ENCODE results near the gene HOXA13. TPM values are rescaled to one million over a fixed set of nuclear protein-coding genes. Genes with fewer than 3 reads are reported as not detected.

The HOXA13 gene
- total RNA-seq, 1 experiment from 2014 or later, result 2.0 TPM

DNA sequence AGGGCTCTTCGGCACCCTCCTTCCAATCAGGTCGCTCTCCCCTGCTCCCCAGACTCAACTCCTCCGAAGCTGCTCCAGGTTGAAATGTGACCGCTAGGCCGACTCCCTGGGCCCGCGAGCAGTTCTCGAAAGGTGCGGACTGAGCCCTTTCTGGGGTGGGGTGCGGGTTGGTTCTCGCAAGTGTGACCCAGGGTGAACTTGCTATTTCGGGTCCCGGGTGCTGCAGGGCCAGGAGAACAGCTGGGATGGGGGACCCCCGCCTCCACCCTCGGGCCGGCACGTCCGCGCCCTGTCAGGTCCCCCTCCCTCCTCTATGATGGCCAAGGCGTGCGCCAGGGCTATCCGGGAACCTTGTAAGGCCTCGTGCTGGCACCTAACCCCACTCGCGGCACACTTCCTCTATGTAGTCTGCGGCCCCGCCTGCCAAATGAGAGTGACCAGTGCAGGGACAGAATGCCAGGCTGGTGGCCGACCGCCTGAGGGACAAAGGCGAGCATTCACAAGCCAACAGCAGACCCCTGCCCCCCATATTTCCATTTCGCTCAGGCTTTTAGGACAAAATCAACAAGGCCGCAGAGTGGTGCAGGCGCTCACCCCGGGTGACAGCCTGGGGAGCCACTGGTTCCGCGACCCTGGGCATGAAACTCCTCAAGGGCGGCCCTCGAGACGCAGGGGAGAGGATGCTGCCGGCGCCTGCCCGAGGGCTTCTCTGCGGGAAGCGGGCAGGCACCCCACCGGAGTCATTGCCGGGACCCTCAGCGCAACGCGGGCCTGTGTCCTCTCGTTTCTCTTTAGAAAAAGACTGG, 13.7 kb upstream of the HOXA13 start:
- in situ Hi-C loops (cut with HindIII; ENCODE audit: low pct_unique_long_range_greater_than_20kb, low sequenced_read_pairs), result loop anchor here (25.0 kb wide), 1 partner anchor 374 kb away; no protein-coding TSS in a partner anchor
- no peak for DNase-seq (ENCODE audit: low read depth, low spot score)

- in situ Hi-C loops (cut with HindIII; ENCODE audit: low pct_unique_long_range_greater_than_20kb, low sequenced_read_pairs), result loop anchor here (25.0 kb wide), 1 partner anchor 375 kb away; no protein-coding TSS in a partner anchor
Measured at GRCh38 chr7:27212497-27213432, 12.9 kb upstream of the HOXA13 start.

DNA sequence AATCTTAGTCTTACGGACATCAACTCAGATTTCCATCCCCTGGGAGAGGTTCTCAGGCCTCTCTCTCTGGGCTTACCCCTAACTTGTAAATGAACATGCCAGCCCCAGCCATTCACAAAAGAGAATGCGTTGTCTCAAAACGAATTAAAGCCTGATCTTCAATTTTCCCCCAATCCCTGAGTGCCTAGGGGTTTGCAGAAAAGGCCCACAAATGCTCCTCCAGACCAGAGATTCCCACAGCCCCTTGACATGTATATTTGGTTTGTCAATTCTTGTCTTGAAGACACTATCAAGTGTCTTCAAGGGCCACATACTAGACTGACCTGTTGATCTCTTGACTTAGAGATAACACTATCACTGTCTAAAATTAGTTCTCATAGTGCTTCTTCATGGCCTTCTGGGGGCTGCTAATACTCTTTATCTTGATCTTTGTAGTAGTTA, 11.9 kb upstream of the HOXA13 start:
- in situ Hi-C loops (cut with HindIII; ENCODE audit: low pct_unique_long_range_greater_than_20kb, low sequenced_read_pairs), result loop anchor here (25.0 kb wide), 1 partner anchor 376 kb away; no protein-coding TSS in a partner anchor
- DNase-seq (ENCODE audit: low read depth, low spot score), result no peak

More at GRCh38 chr7:27212497-27213432, 12.9 kb upstream of the HOXA13 start:
- no peak for DNase-seq (ENCODE audit: low read depth, low spot score)

DNA sequence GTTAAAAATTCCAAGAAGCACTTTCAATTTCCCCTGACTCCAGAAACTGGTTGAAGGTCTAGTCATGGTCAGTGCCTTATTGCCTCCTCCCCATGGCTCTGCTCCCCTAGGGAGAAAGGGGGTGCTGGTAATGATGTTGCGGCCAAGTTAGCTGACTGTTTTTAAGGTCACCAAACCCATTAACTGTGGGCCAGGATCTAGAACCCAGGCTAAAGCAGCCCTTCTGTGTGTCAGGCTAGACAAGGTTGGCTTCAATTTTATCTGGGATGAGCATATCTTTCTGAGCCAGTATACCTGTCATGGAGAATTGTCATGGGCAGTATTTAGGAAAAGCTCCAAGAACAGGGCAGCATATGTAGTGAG, 11.2 kb upstream of the HOXA13 start:
- in situ Hi-C loops (cut with HindIII; ENCODE audit: low pct_unique_long_range_greater_than_20kb, low sequenced_read_pairs), result loop anchor here (25.0 kb wide), 1 partner anchor 376 kb away; no protein-coding TSS in a partner anchor

GRCh38 chr7:27210441-27211083, 10.7 kb upstream of the HOXA13 start:
- peak; percentile 73 for DNase-seq (ENCODE audit: low read depth, low spot score)
- in situ Hi-C loops (cut with HindIII; ENCODE audit: low pct_unique_long_range_greater_than_20kb, low sequenced_read_pairs), result loop anchor here (25.0 kb wide), 1 partner anchor 377 kb away; no protein-coding TSS in a partner anchor

More for the DNA sequence above, 11.2 kb upstream of the HOXA13 start:
- DNase-seq (ENCODE audit: low read depth, low spot score), result no peak

DNA sequence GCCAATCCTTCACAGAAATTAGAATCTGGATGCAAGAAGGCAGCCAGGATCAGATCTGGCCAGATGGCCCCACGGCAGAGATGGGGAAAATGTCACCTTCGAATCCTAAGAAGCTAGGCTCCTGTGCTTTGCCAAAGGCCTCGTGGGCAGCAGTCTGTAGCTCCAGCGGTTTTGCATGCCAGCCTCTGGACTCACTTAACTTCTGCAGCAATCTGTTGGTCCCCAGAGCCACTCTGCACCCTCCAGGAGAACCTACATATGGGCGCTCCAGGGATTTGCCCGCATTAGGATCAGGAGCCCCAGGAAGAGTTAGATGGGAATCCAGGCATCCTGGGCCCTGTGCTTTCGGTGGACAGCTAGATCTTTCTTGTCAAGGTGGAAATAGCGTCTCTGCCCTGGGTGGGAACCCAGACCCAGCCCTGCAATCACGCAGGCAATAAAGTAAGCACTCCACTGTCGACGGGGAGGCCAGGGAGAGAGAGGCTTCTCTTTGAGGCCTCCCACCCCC, 10.1 kb upstream of the HOXA13 start:
- DNase-seq (ENCODE audit: low read depth, low spot score), result no peak
- in situ Hi-C loops (cut with HindIII; ENCODE audit: low pct_unique_long_range_greater_than_20kb, low sequenced_read_pairs), result loop anchor here (25.0 kb wide), 1 partner anchor 377 kb away; no protein-coding TSS in a partner anchor

- in situ Hi-C loops (cut with HindIII; ENCODE audit: low pct_unique_long_range_greater_than_20kb, low sequenced_read_pairs), result loop anchor here (25.0 kb wide), 1 partner anchor 378 kb away; no protein-coding TSS in a partner anchor
- DNase-seq (ENCODE audit: low read depth, low spot score), result no peak
Measured at GRCh38 chr7:27208998-27209397, 9.1 kb upstream of the HOXA13 start.

GRCh38 chr7:27207348-27207985, 7.6 kb upstream of the HOXA13 start:
- in situ Hi-C loops (cut with HindIII; ENCODE audit: low pct_unique_long_range_greater_than_20kb, low sequenced_read_pairs), result loop anchor here (25.0 kb wide), 1 partner anchor 380 kb away; no protein-coding TSS in a partner anchor

DNA sequence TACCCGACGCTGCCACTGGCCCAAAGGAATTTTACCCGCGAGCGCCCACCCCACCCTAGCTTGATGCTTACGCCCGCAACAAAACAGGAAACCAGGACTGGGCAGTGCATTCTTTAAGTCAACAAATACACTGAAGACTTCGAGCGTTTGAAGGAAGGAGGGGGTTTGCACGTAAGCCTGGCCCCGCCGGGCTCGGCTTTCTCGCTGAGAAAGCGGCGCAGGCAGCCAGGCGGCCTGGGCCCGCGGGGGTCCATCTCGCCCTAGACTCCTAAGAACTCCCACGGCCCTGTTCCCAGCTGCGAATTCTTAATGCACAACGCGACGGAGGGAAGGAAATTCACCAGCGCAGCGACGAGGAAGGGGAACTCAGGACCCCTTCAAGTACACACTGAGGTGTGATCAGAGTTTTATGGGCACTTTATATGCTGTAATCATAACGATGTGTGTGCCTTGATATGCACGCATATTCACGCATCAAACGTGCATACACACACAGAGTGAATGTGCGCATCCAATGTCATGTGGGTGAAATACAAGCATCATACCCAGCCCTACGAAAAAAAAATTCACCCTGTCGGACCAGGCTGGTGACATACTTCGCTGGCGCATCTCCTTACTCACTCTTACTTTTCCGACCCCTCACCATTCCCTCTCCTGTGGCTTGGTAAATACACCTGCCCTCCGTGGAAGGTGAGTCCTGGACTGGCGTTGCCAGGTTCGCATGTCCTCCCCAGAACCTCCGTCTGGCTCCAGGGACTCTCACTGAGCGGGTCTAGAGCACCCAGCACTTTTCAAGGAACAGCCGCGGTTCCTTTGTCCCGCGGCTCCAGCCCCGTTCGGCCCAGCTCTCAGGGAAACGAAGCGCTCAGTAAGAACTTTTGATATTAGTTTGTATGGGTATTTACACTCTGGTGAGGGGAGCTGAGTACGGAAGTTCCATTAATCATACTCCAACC, 5.7 kb upstream of the HOXA13 start:
- in situ Hi-C loops (cut with HindIII; ENCODE audit: low pct_unique_long_range_greater_than_20kb, low sequenced_read_pairs), result loop anchor here (25.0 kb wide), 1 partner anchor 382 kb away; no protein-coding TSS in a partner anchor
- no peak for DNase-seq (ENCODE audit: low read depth, low spot score)

More at GRCh38 chr7:27207348-27207985, 7.6 kb upstream of the HOXA13 start:
- DNase-seq (ENCODE audit: low read depth, low spot score), result no peak

- in situ Hi-C loops (cut with HindIII; ENCODE audit: low pct_unique_long_range_greater_than_20kb, low sequenced_read_pairs), result loop anchor here (25.0 kb wide), 1 partner anchor 382 kb away; no protein-coding TSS in a partner anchor
Measured at GRCh38 chr7:27204851-27205322, 5.0 kb upstream of the HOXA13 start.

GRCh38 chr7:27203964-27204594, 4.2 kb upstream of the HOXA13 start:
- in situ Hi-C loops (cut with HindIII; ENCODE audit: low pct_unique_long_range_greater_than_20kb, low sequenced_read_pairs), result loop anchor here (25.0 kb wide), 1 partner anchor 383 kb away; no protein-coding TSS in a partner anchor
- no peak for DNase-seq (ENCODE audit: low read depth, low spot score)

More at GRCh38 chr7:27204851-27205322, 5.0 kb upstream of the HOXA13 start:
- DNase-seq (ENCODE audit: low read depth, low spot score), result no peak

DNA sequence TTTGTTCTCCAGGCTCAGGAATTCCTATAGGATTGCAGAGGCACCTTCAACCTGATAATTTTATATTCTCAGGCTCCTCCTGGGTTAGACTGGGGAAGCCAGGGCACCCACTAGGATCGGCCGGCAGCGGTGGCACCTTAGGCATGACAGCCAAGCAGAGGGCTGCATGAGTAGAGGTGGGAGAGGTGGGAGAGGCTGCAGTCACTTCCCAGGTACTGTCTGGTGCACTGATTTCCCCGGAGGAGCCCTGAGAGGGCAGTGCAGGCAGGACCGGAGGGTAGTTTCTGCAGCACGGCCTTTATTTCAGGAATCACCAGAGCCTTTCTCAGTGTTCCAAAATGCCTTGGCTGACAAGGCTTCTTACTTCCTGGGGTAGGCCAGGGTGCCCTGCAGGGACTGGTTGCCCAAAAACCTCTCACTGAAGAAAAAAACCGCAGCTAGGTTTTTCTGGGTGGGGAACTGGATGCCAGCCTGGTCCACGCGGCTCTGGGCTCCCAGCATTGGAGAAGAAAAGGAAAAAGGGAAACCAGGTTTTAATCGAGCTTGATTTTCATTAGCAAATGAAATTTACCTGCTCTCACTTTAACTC, 3.6 kb upstream of the HOXA13 start:
- in situ Hi-C loops (cut with HindIII; ENCODE audit: low pct_unique_long_range_greater_than_20kb, low sequenced_read_pairs), result loop anchor here (25.0 kb wide), 1 partner anchor 384 kb away; no protein-coding TSS in a partner anchor

DNA sequence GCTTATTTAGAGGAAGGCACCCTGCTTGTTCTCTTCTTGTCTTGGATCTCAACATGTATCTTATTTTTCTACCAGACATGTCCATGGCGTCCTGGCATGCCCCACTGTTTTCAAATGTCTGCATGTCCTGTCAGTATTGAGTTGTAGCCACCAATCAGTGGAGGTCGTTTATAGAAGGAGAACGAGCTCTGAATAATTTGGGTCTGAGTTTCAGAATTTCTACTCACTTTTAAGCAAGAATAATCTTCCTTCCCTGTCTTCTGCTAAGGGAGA, 2.9 kb upstream of the HOXA13 start:
- no peak for DNase-seq (ENCODE audit: low read depth, low spot score)
- in situ Hi-C loops (cut with HindIII; ENCODE audit: low pct_unique_long_range_greater_than_20kb, low sequenced_read_pairs), result loop anchor here (25.0 kb wide), 1 partner anchor 385 kb away; no protein-coding TSS in a partner anchor

More for the DNA sequence above, 3.6 kb upstream of the HOXA13 start:
- no peak for DNase-seq (ENCODE audit: low read depth, low spot score)

- in situ Hi-C loops (cut with HindIII; ENCODE audit: low pct_unique_long_range_greater_than_20kb, low sequenced_read_pairs), result loop anchor here (25.0 kb wide), 1 partner anchor 385 kb away; no protein-coding TSS in a partner anchor
Measured at GRCh38 chr7:27202018-27202861, 2.3 kb upstream of the HOXA13 start.

More at GRCh38 chr7:27202018-27202861, 2.3 kb upstream of the HOXA13 start:
- no peak for DNase-seq (ENCODE audit: low read depth, low spot score)
